GM12873 (cell line): ENCODE results near the gene ITSN2.

Source experiments
- TF ChIP-seq, protein P1 (sequence below): IDR thresholded peaks from 2 replicates; pipeline ENCODE4 v1.5.1; 2012; ENCODE audit warnings: low read depth, mild to moderate bottlenecking, moderate library complexity, low read length, control low read depth; ENCODE audit not compliant: insufficient read depth; ENCODE audit errors: missing control alignments

ITSN2 gene

DNA sequence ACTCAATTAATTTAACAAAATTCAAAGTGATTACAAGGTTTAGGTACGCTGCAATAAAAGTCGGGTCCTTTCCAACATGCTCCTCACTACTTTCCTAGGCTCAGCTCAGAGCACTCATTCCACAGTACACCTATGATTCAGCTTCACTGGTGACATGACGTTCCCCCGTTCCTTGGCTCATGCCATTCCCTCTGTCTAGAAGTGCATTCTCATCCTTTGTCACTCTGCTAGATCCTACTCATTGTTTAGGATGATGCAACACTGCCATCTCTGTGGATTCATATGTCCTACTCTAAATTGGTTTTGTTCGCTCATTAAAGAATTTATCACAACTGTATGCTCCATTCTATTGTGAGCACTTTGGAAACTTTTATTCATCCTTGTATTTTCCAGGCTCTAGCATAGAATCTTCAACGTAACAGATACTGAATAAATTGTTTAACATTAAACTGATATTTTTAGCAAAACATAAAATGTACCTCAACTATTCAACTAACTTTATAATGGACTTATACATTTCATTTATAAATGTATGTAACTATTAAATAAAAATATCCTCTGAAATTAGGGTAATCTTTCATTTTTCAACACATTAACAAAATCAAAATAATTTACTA lies 106.9 kb downstream of the ITSN2 start:
- TF ChIP-seq, protein P1, sequence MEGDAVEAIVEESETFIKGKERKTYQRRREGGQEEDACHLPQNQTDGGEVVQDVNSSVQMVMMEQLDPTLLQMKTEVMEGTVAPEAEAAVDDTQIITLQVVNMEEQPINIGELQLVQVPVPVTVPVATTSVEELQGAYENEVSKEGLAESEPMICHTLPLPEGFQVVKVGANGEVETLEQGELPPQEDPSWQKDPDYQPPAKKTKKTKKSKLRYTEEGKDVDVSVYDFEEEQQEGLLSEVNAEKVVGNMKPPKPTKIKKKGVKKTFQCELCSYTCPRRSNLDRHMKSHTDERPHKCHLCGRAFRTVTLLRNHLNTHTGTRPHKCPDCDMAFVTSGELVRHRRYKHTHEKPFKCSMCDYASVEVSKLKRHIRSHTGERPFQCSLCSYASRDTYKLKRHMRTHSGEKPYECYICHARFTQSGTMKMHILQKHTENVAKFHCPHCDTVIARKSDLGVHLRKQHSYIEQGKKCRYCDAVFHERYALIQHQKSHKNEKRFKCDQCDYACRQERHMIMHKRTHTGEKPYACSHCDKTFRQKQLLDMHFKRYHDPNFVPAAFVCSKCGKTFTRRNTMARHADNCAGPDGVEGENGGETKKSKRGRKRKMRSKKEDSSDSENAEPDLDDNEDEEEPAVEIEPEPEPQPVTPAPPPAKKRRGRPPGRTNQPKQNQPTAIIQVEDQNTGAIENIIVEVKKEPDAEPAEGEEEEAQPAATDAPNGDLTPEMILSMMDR: no peak

DNA sequence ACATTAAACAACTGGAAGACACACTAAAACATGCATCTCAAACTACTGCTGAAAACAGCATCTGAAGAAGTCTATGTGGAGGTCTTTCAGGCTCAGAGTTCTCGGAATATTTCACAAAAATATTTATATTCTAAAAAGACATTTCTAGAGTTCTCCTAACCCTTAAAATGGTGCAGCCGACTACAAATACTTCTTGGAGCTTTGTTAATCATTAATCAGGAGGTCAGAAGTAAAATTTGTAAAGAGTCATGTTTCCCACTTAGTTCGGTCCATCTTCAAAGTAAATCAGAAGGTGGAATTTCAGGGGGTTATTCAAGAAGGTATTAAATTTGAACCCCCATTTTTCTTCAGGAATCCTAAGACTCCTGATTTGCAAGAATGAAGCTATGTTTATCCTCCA lies 112.7 kb downstream of the ITSN2 start:
- TF ChIP-seq, protein P1: no peak

GRCh38 chr2:24247164-24247563 lies 113.2 kb downstream of the ITSN2 start:
- TF ChIP-seq, protein P1: no peak

- TF ChIP-seq, protein P1: no peak
These were observed 114.2 kb downstream of the ITSN2 start for GRCh38 chr2:24245986-24246776.

DNA sequence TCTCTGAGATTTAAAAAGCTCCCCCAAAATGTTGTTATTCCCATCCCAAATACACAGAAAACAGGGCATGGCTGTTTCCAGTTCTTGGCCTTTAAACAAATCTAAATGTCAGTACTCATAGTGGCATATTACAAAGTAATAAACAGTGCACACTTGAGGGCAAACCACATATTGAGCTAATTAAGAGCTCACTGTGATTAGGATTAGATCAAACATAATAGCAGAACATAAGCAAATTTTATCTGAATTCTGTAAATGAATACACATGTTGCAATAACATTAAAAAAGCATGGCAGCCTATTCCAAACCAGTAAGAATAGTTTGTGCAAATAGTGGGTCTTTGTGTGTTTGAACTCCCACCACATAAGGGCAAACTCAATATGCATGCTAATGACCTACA lies 118.8 kb downstream of the ITSN2 start:
- TF ChIP-seq, protein P1: no peak

DNA sequence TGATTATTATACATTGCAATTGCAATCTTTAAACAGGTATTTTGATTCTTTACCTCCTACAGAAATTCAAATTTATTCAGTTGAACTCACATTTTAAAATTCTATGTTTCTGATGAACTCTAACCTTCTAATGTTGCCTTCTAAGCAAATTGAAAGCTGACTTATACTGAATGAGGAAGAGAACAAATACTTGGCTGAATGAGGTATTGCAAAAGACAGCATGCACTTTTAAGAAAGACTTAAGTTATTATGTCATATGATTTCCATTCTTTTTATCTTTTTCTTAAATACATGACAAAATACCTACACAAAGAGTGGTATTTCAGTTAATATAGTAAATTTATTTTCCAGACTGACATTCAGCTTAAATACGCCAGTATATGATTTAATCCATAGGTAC lies 120.8 kb downstream of the ITSN2 start:
- TF ChIP-seq, protein P1: no peak

GRCh38 chr2:24238158-24238557 lies 122.2 kb downstream of the ITSN2 start:
- TF ChIP-seq, protein P1: no peak
